H9 (cell line): ENCODE measurements around the gene C3. TPM values are rescaled to one million over a fixed set of nuclear protein-coding genes. Genes with fewer than 3 reads are reported as not detected.

Source experiments
- DNase-seq: peaks from one replicate; pipeline ENCODE4 v3.0.0-alpha.2; 2017
- H2AFZ ChIP-seq: one replicate; pipeline ENCODE4 v1.6.1; 2013; ENCODE audit warnings: mild to moderate bottlenecking, low read length, control low read depth, moderate library complexity
- H2AK5ac ChIP-seq: 2 replicates; pipeline ENCODE4 v1.6.1; 2013; ENCODE audit warnings: low read length, control low read depth, mixed read lengths; ENCODE audit not compliant: insufficient read length
- H2BK120ac ChIP-seq: one replicate; pipeline ENCODE4 v1.6.1; 2013; ENCODE audit warnings: low read depth, mild to moderate bottlenecking, low read length, control low read depth, inconsistent platforms; ENCODE audit not compliant: poor library complexity, severe bottlenecking
- H2BK12ac ChIP-seq: 2 replicates; pipeline ENCODE4 v1.6.1; 2013; ENCODE audit warnings: low read length, control low read depth, mixed read lengths, low read depth; ENCODE audit not compliant: insufficient read length
- H2BK15ac ChIP-seq: 2 replicates; pipeline ENCODE4 v1.6.1; 2013; ENCODE audit warnings: low read depth, low read length, control low read depth
- H2BK20ac ChIP-seq: one replicate; pipeline ENCODE4 v1.6.1; 2013; ENCODE audit warnings: low read depth, mild to moderate bottlenecking, low read length, control low read depth, inconsistent platforms; ENCODE audit not compliant: poor library complexity, severe bottlenecking
- H2BK5ac ChIP-seq: 2 replicates; pipeline ENCODE4 v1.6.1; 2013; ENCODE audit warnings: low read length, control low read depth, mixed read lengths; ENCODE audit not compliant: insufficient read length
- H3K14ac ChIP-seq: 2 replicates; pipeline ENCODE4 v1.6.1; 2013; ENCODE audit warnings: low read length, control low read depth; ENCODE audit not compliant: insufficient read depth
- H3K18ac ChIP-seq: 2 replicates; pipeline ENCODE4 v1.6.1; 2013; ENCODE audit warnings: low read depth, mild to moderate bottlenecking, mixed read lengths, low read length, control low read depth; ENCODE audit not compliant: insufficient read length
- H3K23ac ChIP-seq: 2 replicates; pipeline ENCODE4 v1.6.1; 2013; ENCODE audit warnings: low read length, control low read depth, mixed read lengths, low read depth; ENCODE audit not compliant: insufficient read length
- H3K23me2 ChIP-seq: 2 replicates; pipeline ENCODE4 v1.6.1; 2013; ENCODE audit warnings: low read depth, mild to moderate bottlenecking, mixed read lengths, low read length, control low read depth; ENCODE audit not compliant: insufficient read length, poor library complexity, severe bottlenecking
- H3K27ac ChIP-seq: 2 replicates; pipeline ENCODE4 v1.5.1; 2013; ENCODE audit warnings: low read length, control low read depth, mixed read lengths, low read depth; ENCODE audit not compliant: insufficient read length
- H3K27me3 ChIP-seq: 2 replicates; pipeline ENCODE4 v1.6.1; 2013; ENCODE audit warnings: low read length, control low read depth, inconsistent platforms; ENCODE audit not compliant: insufficient read depth
- H3K4ac ChIP-seq: 2 replicates; pipeline ENCODE4 v1.6.1; 2013; ENCODE audit warnings: low read depth, mild to moderate bottlenecking, control low read depth, inconsistent platforms, low read length, moderate library complexity
- H3K4me1 ChIP-seq: 2 replicates; pipeline ENCODE4 v1.6.1; 2013; ENCODE audit warnings: low read length, control low read depth, inconsistent platforms; ENCODE audit not compliant: insufficient read depth
- H3K4me2 ChIP-seq: 2 replicates; pipeline ENCODE4 v1.6.1; 2013; ENCODE audit warnings: low read length, control low read depth, mixed read lengths; ENCODE audit not compliant: insufficient read length, insufficient read depth
- H3K56ac ChIP-seq: 2 replicates; pipeline ENCODE4 v1.6.1; 2013; ENCODE audit warnings: low read depth, mild to moderate bottlenecking, mixed read lengths, low read length, control low read depth; ENCODE audit not compliant: insufficient read length
- H3K79me1 ChIP-seq: 2 replicates; pipeline ENCODE4 v1.6.1; 2013; ENCODE audit warnings: low read depth, mild to moderate bottlenecking, moderate library complexity, low read length, control low read depth, inconsistent platforms; ENCODE audit not compliant: insufficient read depth, poor library complexity, severe bottlenecking
- H3K79me2 ChIP-seq: 2 replicates; pipeline ENCODE4 v1.6.1; 2013; ENCODE audit warnings: low read length, control low read depth, inconsistent platforms; ENCODE audit not compliant: insufficient read depth
- H3K9ac ChIP-seq: 2 replicates; pipeline ENCODE4 v1.6.1; 2013; ENCODE audit warnings: low read length, control low read depth, mixed read lengths; ENCODE audit not compliant: insufficient read length; ENCODE audit errors: extremely low read depth
- H3K9me3 ChIP-seq: one replicate; pipeline ENCODE4 v1.6.1; 2013; ENCODE audit warnings: low read depth, low read length, inconsistent platforms; ENCODE audit not compliant: control insufficient read depth
- H3T11ph ChIP-seq: one replicate; pipeline ENCODE4 v1.6.1; 2013; ENCODE audit warnings: mild to moderate bottlenecking, low read length, control low read depth, inconsistent platforms
- H4K20me1 ChIP-seq: one replicate; pipeline ENCODE4 v1.6.1; 2013; ENCODE audit not compliant: control insufficient read depth, insufficient read length, insufficient read depth
- H4K5ac ChIP-seq: 2 replicates; pipeline ENCODE4 v1.6.1; 2013; ENCODE audit warnings: low read depth, mild to moderate bottlenecking, mixed read lengths, low read length, control low read depth; ENCODE audit not compliant: insufficient read length
- H4K8ac ChIP-seq: replicated peaks from 2 replicates; pipeline ENCODE4 v1.6.1; 2013; ENCODE audit warnings: low read length, control low read depth, mixed read lengths, low read depth; ENCODE audit not compliant: insufficient read length
- H4K91ac ChIP-seq: 2 replicates; pipeline ENCODE4 v1.6.1; 2013; ENCODE audit warnings: low read depth, mild to moderate bottlenecking, moderate library complexity, mixed read lengths, low read length, control low read depth; ENCODE audit not compliant: insufficient read length
- H3K27ac Mint-ChIP-seq, 3 experiments: 2 replicates in 2 of 3; 3 replicates in 1 of 3; pipeline ENCODE4 v1.8.0; 2020 to 2021; ENCODE audit warnings: mixed read lengths in 3 of 3, mild to moderate bottlenecking in 1 of 3, moderate library complexity in 1 of 3
- H3K27me3 Mint-ChIP-seq: 2 replicates; pipeline ENCODE4 v1.8.0; 2021; ENCODE audit warnings: low read depth, mild to moderate bottlenecking, moderate library complexity, mixed read lengths
- H3K36me3 Mint-ChIP-seq, 3 experiments: 2 replicates in 2 of 3; 3 replicates in 1 of 3; pipeline ENCODE4 v1.8.0; 2020 to 2021; ENCODE audit warnings: low read depth in 3 of 3, mixed read lengths in 3 of 3; ENCODE audit not compliant: insufficient read depth in 1 of 3
- H3K4me1 Mint-ChIP-seq, 2 experiments: 2 replicates each; pipeline ENCODE4 v1.8.0; 2020; ENCODE audit warnings: mixed read lengths in 2 of 2
- H3K4me3 Mint-ChIP-seq, 2 experiments: 2 replicates in 1 of 2; 3 replicates in 1 of 2; pipeline ENCODE4 v1.8.0; 2020 to 2021; ENCODE audit warnings: mild to moderate bottlenecking in 2 of 2, mixed read lengths in 2 of 2, moderate library complexity in 1 of 2
- H3K9me3 Mint-ChIP-seq, 2 experiments: 2 replicates in 1 of 2; 3 replicates in 1 of 2; pipeline ENCODE4 v1.8.0; 2020; ENCODE audit warnings: mild to moderate bottlenecking in 2 of 2, mixed read lengths in 2 of 2, moderate library complexity in 1 of 2
- WGBS: extraction: QIAGEN DNeasy Blood & Tissue Kit; methylation state at CpG from one replicate; pipeline ENCODE4 v1.1.7; 2013; ENCODE audit warnings: missing lambda C conversion rate, low lambda C conversion rate, mixed read lengths; ENCODE audit not compliant: insufficient read length; ENCODE audit errors: extremely low coverage; 5-methylcytosine and 5-hydroxymethylcytosine counted together
- total RNA-seq: library from RNA; stranded (reverse); gene quantifications from 2 replicates; pipeline ENCODE4 v1.2.1, GENCODE V29; 2021
- TF ChIP-seq, protein P1 (sequence below): fragments of 200-600 bp; sonication (generic); conservative IDR thresholded peaks from 3 replicates; pipeline ENCODE4 v1.8.0; 2021; ENCODE audit warnings: antibody characterized with exemption, mild to moderate bottlenecking

C3 gene
- total RNA-seq, 1 experiment from 2014 or later, result 5.9 TPM

GRCh38 chr19:6651965-6652804 lies 68.3 kb downstream of the C3 start:
- no CpG with 5 or more reads among the region's 6 CpGs for WGBS
- Mint-ChIP-seq H3K27ac (no peak overlapping the region), H3K9me3 (peaks cover 17 to 71% of the 10 kb centered on the region in 2 experiments), H3K4me1 (no peaks in the 10 kb centered on the region), H3K4me3 (no peak overlapping the region), H3K36me3 (0 out of 7 replicates have a peak, but pooled peaks cover 0 to 3% (median 0%) of the 10 kb centered on the region in 3 experiments), H3K27me3 (peaks cover 12% of the 10 kb centered on the region)
- H4K5ac ChIP-seq, result no peak overlapping the region
- H4K20me1 ChIP-seq, result no peaks in the 10 kb centered on the region
- H3K79me1 ChIP-seq, result no peaks in the 10 kb centered on the region
- no peak overlapping the region for H2AFZ ChIP-seq
- H3K9ac ChIP-seq, result no peak overlapping the region
- TF ChIP-seq, protein P1, sequence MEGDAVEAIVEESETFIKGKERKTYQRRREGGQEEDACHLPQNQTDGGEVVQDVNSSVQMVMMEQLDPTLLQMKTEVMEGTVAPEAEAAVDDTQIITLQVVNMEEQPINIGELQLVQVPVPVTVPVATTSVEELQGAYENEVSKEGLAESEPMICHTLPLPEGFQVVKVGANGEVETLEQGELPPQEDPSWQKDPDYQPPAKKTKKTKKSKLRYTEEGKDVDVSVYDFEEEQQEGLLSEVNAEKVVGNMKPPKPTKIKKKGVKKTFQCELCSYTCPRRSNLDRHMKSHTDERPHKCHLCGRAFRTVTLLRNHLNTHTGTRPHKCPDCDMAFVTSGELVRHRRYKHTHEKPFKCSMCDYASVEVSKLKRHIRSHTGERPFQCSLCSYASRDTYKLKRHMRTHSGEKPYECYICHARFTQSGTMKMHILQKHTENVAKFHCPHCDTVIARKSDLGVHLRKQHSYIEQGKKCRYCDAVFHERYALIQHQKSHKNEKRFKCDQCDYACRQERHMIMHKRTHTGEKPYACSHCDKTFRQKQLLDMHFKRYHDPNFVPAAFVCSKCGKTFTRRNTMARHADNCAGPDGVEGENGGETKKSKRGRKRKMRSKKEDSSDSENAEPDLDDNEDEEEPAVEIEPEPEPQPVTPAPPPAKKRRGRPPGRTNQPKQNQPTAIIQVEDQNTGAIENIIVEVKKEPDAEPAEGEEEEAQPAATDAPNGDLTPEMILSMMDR, result no peak
- H3K56ac ChIP-seq, result no peak overlapping the region
- no peak overlapping the region for H4K91ac ChIP-seq
- no peaks in the 10 kb centered on the region; the same call in 1 of the 2 replicates for H3K4me1 ChIP-seq
- no peak overlapping the region for H3K14ac ChIP-seq
- H3K23ac ChIP-seq, result no peak overlapping the region
- no peak overlapping the region for H3K4me2 ChIP-seq
- no peaks in the 10 kb centered on the region for H3K79me2 ChIP-seq
- H2BK20ac ChIP-seq, result no peak overlapping the region
- no peaks in the 10 kb centered on the region for H3K23me2 ChIP-seq
- H2BK5ac ChIP-seq, result no peak overlapping the region
- H2BK120ac ChIP-seq, result no peak overlapping the region
- no peak overlapping the region for H4K8ac ChIP-seq
- H3K18ac ChIP-seq, result no peak overlapping the region
- no peaks in the 10 kb centered on the region for H3K27me3 ChIP-seq
- no peak overlapping the region for H2BK15ac ChIP-seq
- no peak overlapping the region for H2AK5ac ChIP-seq
- no peak for DNase-seq
- H3K9me3 ChIP-seq, result no peaks in the 10 kb centered on the region
- H3K27ac ChIP-seq, result no peak overlapping the region
- H3T11ph ChIP-seq, result no peak overlapping the region
- no peak overlapping the region for H3K4ac ChIP-seq
- H2BK12ac ChIP-seq, result no peak overlapping the region
